Coronary artery (tissue), 2 donors: ENCODE data around the gene STK32B.

Experiments
- DNase-seq: peaks from one replicate; pipeline ENCODE4 v3.0.0-alpha.2; 2017; ENCODE audit warnings: low spot score
- H3K27ac ChIP-seq, 2 donors: fragments of 200-600 bp; sonication (generic); one replicate each; pipeline ENCODE4 v1.5.1; 2016 to 2019
- H3K4me3 ChIP-seq: fragments of 200-600 bp; sonication (generic); 2 replicates; pipeline ENCODE4 v1.5.1; 2016; ENCODE audit warnings: mild to moderate bottlenecking, moderate library complexity
- CTCF ChIP-seq: fragments of 200-600 bp; sonication (generic); IDR thresholded peaks from one replicate; pipeline ENCODE4 v1.5.1; 2019; ENCODE audit warnings: antibody characterized with exemption

Gene STK32B

GRCh38 chr4:5137927-5138326, 86.6 kb downstream of the STK32B start:
- H3K27ac ChIP-seq, result no peak overlapping the region
- no peak overlapping the region for H3K4me3 ChIP-seq
- TF ChIP-seq CTCF, result no peak
- no peak for DNase-seq

GRCh38 chr4:5138389-5138788, 87.1 kb downstream of the STK32B start:
- Histone ChIP-seq H3K4me3 (no peak overlapping the region), H3K27ac (no peak overlapping the region)
- DNase-seq, result no peak
- TF ChIP-seq CTCF, result no peak

- no peak for TF ChIP-seq CTCF
- H3K4me3 ChIP-seq, result no peak overlapping the region
- H3K27ac ChIP-seq, result no peak overlapping the region
- DNase-seq, result no peak
These were observed 87.9 kb downstream of the STK32B start for GRCh38 chr4:5139141-5139540.

- no peak overlapping the region for H3K4me3 ChIP-seq
- no peak overlapping the region for H3K27ac ChIP-seq
- no peak for DNase-seq
- no peak for TF ChIP-seq CTCF
These were observed 90.5 kb downstream of the STK32B start for GRCh38 chr4:5141802-5142201.

GRCh38 chr4:5142726-5143125, 91.4 kb downstream of the STK32B start:
- no peak overlapping the region for H3K27ac ChIP-seq
- no peak for DNase-seq
- no peak for TF ChIP-seq CTCF
- no peak overlapping the region for H3K4me3 ChIP-seq

- no peak overlapping the region for H3K4me3 ChIP-seq
- no peak for DNase-seq
- no peak for TF ChIP-seq CTCF
- no peak overlapping the region for H3K27ac ChIP-seq
These were observed 92.1 kb downstream of the STK32B start for GRCh38 chr4:5143306-5143861.

GRCh38 chr4:5143940-5144339, 92.7 kb downstream of the STK32B start:
- H3K27ac ChIP-seq, result no peak overlapping the region
- DNase-seq, result no peak
- no peak overlapping the region for H3K4me3 ChIP-seq
- no peak for TF ChIP-seq CTCF
